Gastroesophageal sphincter (tissue), 4 donors: ENCODE results near the gene ACAA2. TPM values are rescaled to one million over a fixed set of nuclear protein-coding genes. Genes with fewer than 3 reads are reported as not detected.

Experiments used
- ATAC-seq: fragments of 150-250 bp; one replicate; pipeline ENCODE4 v1.9.1; 2016; ENCODE audit warnings: mild to moderate bottlenecking, moderate library complexity
- H3K27ac ChIP-seq, 4 donors: fragments of 200-600 bp; sonication (generic) in 3 of 4; 1 replicate in 3 of 4; 2 replicates in 1 of 4; pipeline ENCODE4 v1.5.1; 2016 to 2019
- H3K27me3 ChIP-seq: fragments of 200-600 bp; sonication (generic); one replicate; pipeline ENCODE4 v1.5.1; 2019
- H3K36me3 ChIP-seq, 2 donors: fragments of 200-600 bp; sonication (generic); one replicate each; pipeline ENCODE4 v1.5.1; 2019; ENCODE audit warnings: control low read depth in 1 of 2
- H3K4me1 ChIP-seq, 3 donors: fragments of 200-600 bp; sonication (generic); 1 replicate in 2 of 3; 2 replicates in 1 of 3; pipeline ENCODE4 v1.5.1; 2016 to 2019; ENCODE audit warnings: control low read depth in 2 of 3
- H3K4me3 ChIP-seq, 2 donors: fragments of 200-600 bp; sonication (generic); one replicate each; pipeline ENCODE4 v1.5.1; 2019; ENCODE audit warnings: mild to moderate bottlenecking in 1 of 2, moderate library complexity in 1 of 2
- H3K9me3 ChIP-seq, 3 donors: fragments of 200-600 bp; sonication (generic); one replicate each; pipeline ENCODE4 v1.5.1; 2017 to 2019; ENCODE audit warnings: control low read depth in 2 of 3
- EP300 ChIP-seq: sonication (generic); formaldehyde crosslinking; IDR thresholded peaks from one replicate; pipeline ENCODE4 v1.6.1; 2017; ENCODE audit warnings: antibody characterized with exemption, mild to moderate bottlenecking
- POLR2A ChIP-seq, 2 donors: fragments of 450-650 bp; IDR thresholded peaks; one replicate each; pipeline ENCODE4 v1.6.1; 2017; ENCODE audit warnings: antibody characterized with exemption in 2 of 2, mild to moderate bottlenecking in 2 of 2, moderate library complexity in 1 of 2
- POLR2AphosphoS5 ChIP-seq: sonication (generic); formaldehyde crosslinking; IDR thresholded peaks from one replicate; pipeline ENCODE4 v1.6.1; 2017; ENCODE audit warnings: antibody characterized with exemption
- WGBS, 2 donors: methylation state at CpG; one replicate each; pipeline ENCODE4 v1.1.5; 2018; ENCODE audit warnings: low coverage in 1 of 2; 5-methylcytosine and 5-hydroxymethylcytosine counted together
- total RNA-seq, 4 donors: library from RNA; depleted of rRNA; stranded (reverse); fragments of >200 nt; gene quantifications; one replicate each; pipeline ENCODE4 v1.1.0, GENCODE V29; 2016
- TF ChIP-seq, protein P1 (sequence below), 4 experiments: fragments of 200-600 bp in 2 of 4; fragments of 450-650 bp in 2 of 4; sonication (generic) in 1 of 4; IDR thresholded peaks; one replicate each; pipeline ENCODE4 v1.5.1; 2017 to 2019; ENCODE audit warnings: antibody characterized with exemption in 4 of 4, mild to moderate bottlenecking in 2 of 4, moderate library complexity in 2 of 4

The ACAA2 gene
- total RNA-seq, 4 donors from 2014 or later, result 62.3 to 92.3 (median 81.9) TPM

DNA sequence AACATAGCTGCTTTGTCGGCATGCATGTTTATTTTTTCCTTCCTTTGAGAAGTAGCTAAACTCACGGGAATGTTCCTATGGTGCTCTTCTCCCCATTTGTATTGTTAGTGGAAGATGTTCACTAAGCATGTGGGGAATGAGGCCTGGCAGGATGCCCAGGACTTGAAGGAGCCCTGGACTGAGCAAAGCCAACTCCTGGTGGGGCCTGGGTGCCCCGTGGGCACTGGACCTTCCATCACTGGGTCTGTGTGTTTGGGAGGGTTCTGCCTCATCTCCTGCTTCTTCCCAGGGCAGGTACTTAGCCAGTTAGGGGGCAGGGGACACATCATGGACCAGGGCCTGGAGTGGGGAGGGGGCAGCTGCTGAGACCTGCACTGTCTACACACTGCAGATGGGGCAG, 49.3 kb downstream of the ACAA2 start:
- ATAC-seq, result no peak
- H3K4me1 ChIP-seq, result no peaks in the 10 kb centered on the region
- no peaks in the 10 kb centered on the region for H3K36me3 ChIP-seq
- H3K4me3 ChIP-seq, result no peak overlapping the region
- 20 to 25% methylated on average over 1 of the region's 3 CpGs for WGBS, 2 donors
- H3K9me3 ChIP-seq, result no peaks in the 10 kb centered on the region
- no peak overlapping the region for H3K27ac ChIP-seq
- H3K27me3 ChIP-seq, result peaks cover 8% of the 10 kb centered on the region
- TF ChIP-seq POLR2A (IDR thresholded peaks at IDR 0.05) (no peak), EP300 (no peak), POLR2AphosphoS5 (no peak)
- TF ChIP-seq, protein P1, sequence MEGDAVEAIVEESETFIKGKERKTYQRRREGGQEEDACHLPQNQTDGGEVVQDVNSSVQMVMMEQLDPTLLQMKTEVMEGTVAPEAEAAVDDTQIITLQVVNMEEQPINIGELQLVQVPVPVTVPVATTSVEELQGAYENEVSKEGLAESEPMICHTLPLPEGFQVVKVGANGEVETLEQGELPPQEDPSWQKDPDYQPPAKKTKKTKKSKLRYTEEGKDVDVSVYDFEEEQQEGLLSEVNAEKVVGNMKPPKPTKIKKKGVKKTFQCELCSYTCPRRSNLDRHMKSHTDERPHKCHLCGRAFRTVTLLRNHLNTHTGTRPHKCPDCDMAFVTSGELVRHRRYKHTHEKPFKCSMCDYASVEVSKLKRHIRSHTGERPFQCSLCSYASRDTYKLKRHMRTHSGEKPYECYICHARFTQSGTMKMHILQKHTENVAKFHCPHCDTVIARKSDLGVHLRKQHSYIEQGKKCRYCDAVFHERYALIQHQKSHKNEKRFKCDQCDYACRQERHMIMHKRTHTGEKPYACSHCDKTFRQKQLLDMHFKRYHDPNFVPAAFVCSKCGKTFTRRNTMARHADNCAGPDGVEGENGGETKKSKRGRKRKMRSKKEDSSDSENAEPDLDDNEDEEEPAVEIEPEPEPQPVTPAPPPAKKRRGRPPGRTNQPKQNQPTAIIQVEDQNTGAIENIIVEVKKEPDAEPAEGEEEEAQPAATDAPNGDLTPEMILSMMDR (IDR thresholded peaks at IDR 0.05), result no peak

DNA sequence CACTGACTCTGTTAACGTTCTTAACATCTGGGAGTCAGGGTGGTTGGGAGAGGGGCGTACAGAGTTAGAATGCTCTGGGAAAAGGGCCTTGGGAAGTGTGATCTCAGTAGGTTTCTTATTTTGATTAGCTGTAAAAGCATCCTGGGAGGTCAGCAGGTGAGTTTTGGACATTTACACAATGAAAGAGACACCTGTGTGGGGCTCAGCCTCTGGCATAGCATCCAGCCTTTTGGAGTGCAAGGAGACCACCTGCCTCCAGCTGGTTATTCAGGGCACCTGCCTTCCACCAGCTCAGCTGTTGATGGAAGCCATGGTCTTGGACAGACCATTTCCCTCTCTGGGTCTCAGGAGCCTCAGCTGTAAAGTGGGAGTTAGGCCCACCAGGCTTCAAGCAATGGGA, 49.7 kb downstream of the ACAA2 start:
- TF ChIP-seq, protein P1 (IDR thresholded peaks at IDR 0.05), result no peak
- TF ChIP-seq POLR2A (IDR thresholded peaks at IDR 0.05) (no peak), EP300 (no peak), POLR2AphosphoS5 (no peak)
- no peaks in the 10 kb centered on the region for H3K4me1 ChIP-seq
- no peaks in the 10 kb centered on the region for H3K36me3 ChIP-seq
- H3K4me3 ChIP-seq, result no peak overlapping the region
- ATAC-seq, result no peak
- WGBS, 2 donors, result 84 to 88% methylated on average over 2 of the region's 2 CpGs
- no peak overlapping the region for H3K27ac ChIP-seq
- peaks cover 8% of the 10 kb centered on the region for H3K27me3 ChIP-seq
- H3K9me3 ChIP-seq, result no peaks in the 10 kb centered on the region

DNA sequence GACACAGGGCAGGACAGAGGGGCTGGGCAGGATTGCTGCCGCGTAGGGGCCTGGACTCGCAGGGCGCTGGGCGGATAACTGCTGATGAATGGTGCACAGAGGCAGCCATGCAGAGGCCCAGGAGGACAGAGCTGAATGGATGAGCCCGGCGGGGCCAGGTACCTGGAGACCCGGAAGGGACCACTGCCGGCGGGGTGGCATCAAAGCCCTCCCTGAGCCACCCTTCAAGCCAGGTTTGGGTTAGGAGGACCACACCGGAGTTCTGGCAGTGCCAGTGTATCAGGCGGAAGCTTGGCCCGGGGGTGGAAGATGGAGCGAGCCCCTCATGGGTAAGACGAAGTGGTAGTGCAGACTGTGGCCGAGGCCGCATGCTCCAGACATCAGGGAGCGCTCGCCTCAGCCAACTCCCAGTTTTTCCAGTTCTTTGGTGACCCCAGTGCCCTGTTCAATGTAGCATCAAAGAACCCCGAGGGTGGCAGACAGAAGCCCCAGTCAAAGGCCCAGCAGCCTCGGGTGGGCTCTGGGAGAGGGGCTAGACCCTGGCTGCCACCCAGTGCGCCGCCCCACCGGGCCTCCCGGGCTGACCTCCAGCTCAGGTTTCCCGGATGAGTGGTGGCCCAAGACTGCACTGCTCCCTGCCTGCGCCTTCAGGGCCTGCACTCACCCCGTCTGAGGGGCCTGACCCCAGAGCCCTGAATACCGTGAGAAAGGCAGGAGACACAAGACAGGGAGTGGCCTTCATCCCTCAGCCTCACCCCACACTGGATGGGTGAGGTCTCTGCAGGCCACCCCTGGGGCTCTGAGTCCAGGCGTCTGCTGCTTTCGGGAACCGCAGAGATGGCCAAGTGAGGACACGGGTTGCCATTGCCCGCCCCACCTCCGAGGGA, 50.9 kb downstream of the ACAA2 start:
- Histone ChIP-seq H3K4me3 (no peak overlapping the region), H3K27me3 (peaks cover 8% of the 10 kb centered on the region), H3K27ac (no peak overlapping the region), H3K9me3 (no peaks in the 10 kb centered on the region), H3K4me1 (no peaks in the 10 kb centered on the region), H3K36me3 (no peaks in the 10 kb centered on the region)
- no peak for TF ChIP-seq POLR2A (IDR thresholded peaks at IDR 0.05)
- TF ChIP-seq POLR2AphosphoS5, result no peak
- TF ChIP-seq, protein P1 (IDR thresholded peaks at IDR 0.05), result no peak
- no peak for TF ChIP-seq EP300
- WGBS, 2 donors, result 83 to 85% methylated on average over 6 to 8 of the region's 35 CpGs
- no peak for ATAC-seq

DNA sequence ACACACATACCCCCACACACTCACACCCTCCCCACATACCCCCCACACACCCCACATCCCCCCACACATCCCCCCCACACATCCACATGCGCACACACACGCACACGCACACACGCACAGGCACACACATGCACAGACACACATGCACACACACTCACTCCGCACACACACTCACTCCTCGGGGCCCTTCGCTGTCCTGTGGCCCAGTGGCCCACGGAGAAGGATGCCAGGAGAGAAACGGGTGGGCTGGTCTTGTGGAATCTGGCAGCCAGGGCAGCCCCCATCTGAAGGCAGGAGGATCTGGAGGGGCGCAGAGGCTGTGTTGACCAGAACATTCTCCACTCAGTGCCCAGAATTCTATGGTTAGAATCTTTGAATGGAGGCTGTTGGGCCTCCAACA, 51.6 kb downstream of the ACAA2 start:
- peaks cover 8% of the 10 kb centered on the region for H3K27me3 ChIP-seq
- ATAC-seq, result no peak
- WGBS, 2 donors, result no CpG with 5 or more reads among the region's 10 CpGs
- no peaks in the 10 kb centered on the region for H3K9me3 ChIP-seq
- H3K27ac ChIP-seq, result no peak overlapping the region
- no peaks in the 10 kb centered on the region for H3K4me1 ChIP-seq
- no peaks in the 10 kb centered on the region for H3K36me3 ChIP-seq
- H3K4me3 ChIP-seq, result no peak overlapping the region
- TF ChIP-seq, protein P1 (IDR thresholded peaks at IDR 0.05), result no peak
- TF ChIP-seq POLR2A (IDR thresholded peaks at IDR 0.05) (no peak), POLR2AphosphoS5 (no peak), EP300 (no peak)

DNA sequence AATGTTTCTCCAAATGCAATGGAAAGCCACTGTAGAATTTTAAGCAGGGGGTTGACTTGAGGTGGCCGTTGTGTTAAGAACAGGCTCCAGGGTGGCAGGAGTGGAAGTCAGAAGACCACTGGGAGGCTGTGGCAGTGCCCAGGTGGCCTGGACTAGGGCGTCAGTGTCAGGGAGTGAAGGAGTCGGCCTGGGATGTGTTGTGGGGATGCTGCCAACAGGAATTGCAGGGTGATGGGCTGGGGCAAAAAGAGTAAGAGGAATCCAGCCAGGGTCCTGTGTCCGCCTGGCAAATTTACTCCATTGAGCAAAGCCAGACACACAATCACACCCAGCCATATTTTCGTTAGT, 55.1 kb downstream of the ACAA2 start:
- ATAC-seq, result no peak
- TF ChIP-seq POLR2AphosphoS5, result no peak
- H3K27ac ChIP-seq, result no peak overlapping the region
- H3K36me3 ChIP-seq, result no peaks in the 10 kb centered on the region
- no peaks in the 10 kb centered on the region for H3K9me3 ChIP-seq
- H3K4me3 ChIP-seq, result no peak overlapping the region
- no peaks in the 10 kb centered on the region for H3K4me1 ChIP-seq
- H3K27me3 ChIP-seq, result peaks cover 11% of the 10 kb centered on the region
- WGBS, 2 donors, result 67 to 93% methylated on average over 2 to 5 of the region's 5 CpGs
